ENCODE measurements around the gene IL25. TPM values are rescaled to one million over a fixed set of nuclear protein-coding genes. Genes with fewer than 3 reads are reported as not detected.

The IL25 gene
- total and polyA plus RNA-seq, 2 of the 4 experiments (the other 2 are of a cell fraction) = not detected

GRCh38 chr14:23396781-23397407 is 24.3 kb downstream of the IL25 start:
- Histone ChIP-seq H2BK5ac (ENCODE audit: low read depth, low read length, poor library complexity, severe bottlenecking) (no peak overlapping the region), H2AFZ (replicated peaks; ENCODE audit: low read length, poor library complexity) (no peak overlapping the region), H4K20me1 (ENCODE audit: insufficient read depth, low read length) (no peaks in the 10 kb centered on the region), H3K14ac (replicated peaks; ENCODE audit: low read depth, low read length) (no peak overlapping the region), H2BK20ac (ENCODE audit: low read depth, low read length) (no peak overlapping the region), H3K27ac (ENCODE audit: insufficient read depth, low read length) (no peak overlapping the region), H2BK15ac (ENCODE audit: low read depth, low read length) (no peak overlapping the region), H3K9me1 (ENCODE audit: insufficient read depth, low read length) (peaks cover 2% of the 10 kb centered on the region; the same call in 1 of the 2 replicates), H4K91ac (ENCODE audit: insufficient read depth, low read depth, low read length) (no peak overlapping the region), H3K9ac (ENCODE audit: low read depth, low read length) (no peak overlapping the region), H2AK9ac (replicated peaks; ENCODE audit: low read depth, low read length, poor library complexity) (no peak overlapping the region), H3K4me3 (ENCODE audit: insufficient read depth, low read depth, low read length) (no peak overlapping the region), H4K8ac (ENCODE audit: low read depth in 2 of 2, low read length in 2 of 2) (no peak overlapping the region), H3K18ac (ENCODE audit: low read depth, low read length) (no peak overlapping the region), H3K4ac (ENCODE audit: low read depth, low read length) (no peak overlapping the region), H3K9me3 (ENCODE audit: control insufficient read depth, insufficient read depth, low read length) (no peaks in the 10 kb centered on the region), H3K56ac (ENCODE audit: extremely low read depth, insufficient read depth, low read length) (no peak overlapping the region), H3K4me1 (ENCODE audit: control insufficient read depth, insufficient read depth, low read length) (no peaks in the 10 kb centered on the region), H2AK5ac (ENCODE audit: low read depth, low read length) (no peak overlapping the region), H4K5ac (ENCODE audit: low read depth, low read length) (no peak overlapping the region), H3K23ac (ENCODE audit: low read depth, low read length) (no peak overlapping the region), H3K27me3 (ENCODE audit: control insufficient read depth, insufficient read depth, low read length) (peaks cover 12% of the 10 kb centered on the region), H2BK120ac (ENCODE audit: low read depth, low read length) (no peak overlapping the region), H3K36me3 (ENCODE audit: control insufficient read depth, insufficient read depth, low read length) (no peaks in the 10 kb centered on the region), H3K79me1 (ENCODE audit: low read depth in 1 of 2, low read length in 2 of 2) (no peaks in the 10 kb centered on the region), H3K4me2 (ENCODE audit: low read depth, low read length) (no peak overlapping the region)
- ATAC-seq (ENCODE audit: low read depth) (no peak), DNase-seq (no peak)
- BruUV-seq (replicated peaks) = no TSS peak
- POLR2A ChIA-PET (ENCODE audit: unreplicated experiment) = no interaction called here
- 67% methylated on average over 1 of the region's 10 CpGs; no CpG with 5 or more reads in 1 of the 2 experiments for WGBS, 2 experiments (ENCODE audit: extremely low coverage in 2 of 2, insufficient read length in 1 of 2)
- CTCF ChIA-PET = no interaction called here
- TF ChIP-seq RAD21 (IDR thresholded peaks at IDR 0.05; ENCODE audit: low read length) (no peak), RFX5 (IDR thresholded peaks at IDR 0.05; ENCODE audit: low read depth, low read length) (no peak), MAZ (IDR thresholded peaks at IDR 0.05; ENCODE audit: borderline replicate concordance, low read depth, low read length) (no peak), POLR2A (IDR thresholded peaks at IDR 0.05; ENCODE audit: low read depth, low read length) (no peak), RCOR1 (IDR thresholded peaks at IDR 0.05; ENCODE audit: insufficient replicate concordance, low read length) (no peak), FOS (IDR thresholded peaks at IDR 0.05; ENCODE audit: low read depth, low read length) (no peak), NFE2L2 (IDR thresholded peaks at IDR 0.05; ENCODE audit: low read depth, low read length) (no peak), SMC3 (IDR thresholded peaks at IDR 0.05; ENCODE audit: low read depth, low read length) (no peak), MXI1 (IDR thresholded peaks at IDR 0.05; ENCODE audit: borderline replicate concordance, low read depth, low read length) (no peak), BHLHE40 (IDR thresholded peaks at IDR 0.05; ENCODE audit: low read depth, low read length) (no peak), CHD1 (IDR thresholded peaks at IDR 0.05; ENCODE audit: low read depth, low read length) (no peak), CEBPB (IDR thresholded peaks at IDR 0.05; ENCODE audit: low read depth, low read length) (no peak), MAFK (IDR thresholded peaks at IDR 0.05; ENCODE audit: low read depth, low read length) (no peak)
- TF ChIP-seq, protein P1, sequence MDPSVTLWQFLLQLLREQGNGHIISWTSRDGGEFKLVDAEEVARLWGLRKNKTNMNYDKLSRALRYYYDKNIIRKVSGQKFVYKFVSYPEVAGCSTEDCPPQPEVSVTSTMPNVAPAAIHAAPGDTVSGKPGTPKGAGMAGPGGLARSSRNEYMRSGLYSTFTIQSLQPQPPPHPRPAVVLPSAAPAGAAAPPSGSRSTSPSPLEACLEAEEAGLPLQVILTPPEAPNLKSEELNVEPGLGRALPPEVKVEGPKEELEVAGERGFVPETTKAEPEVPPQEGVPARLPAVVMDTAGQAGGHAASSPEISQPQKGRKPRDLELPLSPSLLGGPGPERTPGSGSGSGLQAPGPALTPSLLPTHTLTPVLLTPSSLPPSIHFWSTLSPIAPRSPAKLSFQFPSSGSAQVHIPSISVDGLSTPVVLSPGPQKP (IDR thresholded peaks at IDR 0.05; ENCODE audit: borderline replicate concordance, low read depth, low read length) = no peak
- TF ChIP-seq, protein P2, sequence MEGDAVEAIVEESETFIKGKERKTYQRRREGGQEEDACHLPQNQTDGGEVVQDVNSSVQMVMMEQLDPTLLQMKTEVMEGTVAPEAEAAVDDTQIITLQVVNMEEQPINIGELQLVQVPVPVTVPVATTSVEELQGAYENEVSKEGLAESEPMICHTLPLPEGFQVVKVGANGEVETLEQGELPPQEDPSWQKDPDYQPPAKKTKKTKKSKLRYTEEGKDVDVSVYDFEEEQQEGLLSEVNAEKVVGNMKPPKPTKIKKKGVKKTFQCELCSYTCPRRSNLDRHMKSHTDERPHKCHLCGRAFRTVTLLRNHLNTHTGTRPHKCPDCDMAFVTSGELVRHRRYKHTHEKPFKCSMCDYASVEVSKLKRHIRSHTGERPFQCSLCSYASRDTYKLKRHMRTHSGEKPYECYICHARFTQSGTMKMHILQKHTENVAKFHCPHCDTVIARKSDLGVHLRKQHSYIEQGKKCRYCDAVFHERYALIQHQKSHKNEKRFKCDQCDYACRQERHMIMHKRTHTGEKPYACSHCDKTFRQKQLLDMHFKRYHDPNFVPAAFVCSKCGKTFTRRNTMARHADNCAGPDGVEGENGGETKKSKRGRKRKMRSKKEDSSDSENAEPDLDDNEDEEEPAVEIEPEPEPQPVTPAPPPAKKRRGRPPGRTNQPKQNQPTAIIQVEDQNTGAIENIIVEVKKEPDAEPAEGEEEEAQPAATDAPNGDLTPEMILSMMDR (conservative IDR thresholded peaks at IDR 0.05; ENCODE audit: low read depth, low read length) = no peak
- TF ChIP-seq, protein P3, sequence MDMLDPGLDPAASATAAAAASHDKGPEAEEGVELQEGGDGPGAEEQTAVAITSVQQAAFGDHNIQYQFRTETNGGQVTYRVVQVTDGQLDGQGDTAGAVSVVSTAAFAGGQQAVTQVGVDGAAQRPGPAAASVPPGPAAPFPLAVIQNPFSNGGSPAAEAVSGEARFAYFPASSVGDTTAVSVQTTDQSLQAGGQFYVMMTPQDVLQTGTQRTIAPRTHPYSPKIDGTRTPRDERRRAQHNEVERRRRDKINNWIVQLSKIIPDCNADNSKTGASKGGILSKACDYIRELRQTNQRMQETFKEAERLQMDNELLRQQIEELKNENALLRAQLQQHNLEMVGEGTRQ (IDR thresholded peaks at IDR 0.05; ENCODE audit: low read depth, low read length) = no peak
- dilution Hi-C loops (cut with HindIII; ENCODE audit: low sequenced_read_pairs, unreplicated experiment) (no loop called here), in situ Hi-C loops (cut with MboI; ENCODE audit: low sequenced_read_pairs) (no loop called here), intact Hi-C loops (cut with micrococcal nuclease) (no loop called here)
